Neural progenitor cell (in vitro differentiated cells): ENCODE data around the gene PGP. TPM values are rescaled to one million over a fixed set of nuclear protein-coding genes. Genes with fewer than 3 reads are reported as not detected.

Experiments used
- DNase-seq: peaks from one replicate; pipeline ENCODE4 v3.0.0-alpha.2; 2016; ENCODE audit warnings: low spot score
- H2AFZ ChIP-seq: fragments of 200-600 bp; sonication (generic); replicated peaks from 2 replicates; pipeline ENCODE4 v1.6.1; 2016; ENCODE audit warnings: antibody characterized with exemption
- H3F3A ChIP-seq: fragments of 200-600 bp; sonication (generic); 2 replicates; pipeline ENCODE4 v1.6.1; 2016; ENCODE audit warnings: antibody characterized with exemption, low read depth
- H3K27ac ChIP-seq: fragments of 200-600 bp; sonication (generic); 2 replicates; pipeline ENCODE4 v1.5.1; 2016; ENCODE audit warnings: mild to moderate bottlenecking
- H3K27me3 ChIP-seq: fragments of 200-600 bp; sonication (generic); 2 replicates; pipeline ENCODE4 v1.6.1; 2016; ENCODE audit warnings: mild to moderate bottlenecking, moderate library complexity
- H3K36me3 ChIP-seq: fragments of 200-600 bp; sonication (generic); 2 replicates; pipeline ENCODE4 v1.5.1; 2016
- H3K4me1 ChIP-seq: fragments of 200-600 bp; sonication (generic); 2 replicates; pipeline ENCODE4 v1.6.1; 2016; ENCODE audit warnings: mixed run types
- H3K4me2 ChIP-seq: fragments of 200-600 bp; sonication (generic); 2 replicates; pipeline ENCODE4 v1.6.1; 2016
- H3K4me3 ChIP-seq: fragments of 200-600 bp; sonication (generic); 2 replicates; pipeline ENCODE4 v1.5.1; 2016
- H3K79me2 ChIP-seq: fragments of 200-600 bp; sonication (generic); 2 replicates; pipeline ENCODE4 v1.6.1; 2016; ENCODE audit warnings: low read depth
- H3K9ac ChIP-seq: fragments of 200-600 bp; sonication (generic); 2 replicates; pipeline ENCODE4 v1.6.1; 2016
- H3K9me3 ChIP-seq: fragments of 200-600 bp; sonication (generic); 2 replicates; pipeline ENCODE4 v1.5.1; 2016; ENCODE audit warnings: low read depth
- H4K20me1 ChIP-seq: fragments of 200-600 bp; sonication (generic); 2 replicates; pipeline ENCODE4 v1.6.1; 2016; ENCODE audit warnings: low read depth
- H3K27ac Mint-ChIP-seq: 3 replicates; pipeline ENCODE4 v1.8.0; 2021; ENCODE audit warnings: mixed read lengths
- H3K27me3 Mint-ChIP-seq: 2 replicates; pipeline ENCODE4 v1.8.0; 2022; ENCODE audit warnings: low read depth, mild to moderate bottlenecking, inconsistent platforms, moderate library complexity, mixed read lengths; ENCODE audit not compliant: insufficient read depth
- H3K36me3 Mint-ChIP-seq: 3 replicates; pipeline ENCODE4 v1.8.0; 2021; ENCODE audit warnings: mixed read lengths
- H3K4me1 Mint-ChIP-seq: 3 replicates; pipeline ENCODE4 v1.8.0; 2021; ENCODE audit warnings: mixed read lengths
- H3K4me3 Mint-ChIP-seq: 3 replicates; pipeline ENCODE4 v1.8.0; 2021; ENCODE audit warnings: mild to moderate bottlenecking, moderate library complexity, mixed read lengths
- H3K9me3 Mint-ChIP-seq: 3 replicates; pipeline ENCODE4 v1.8.0; 2020; ENCODE audit warnings: mixed read lengths
- EZH2 ChIP-seq: fragments of 200-600 bp; sonication (generic); IDR thresholded peaks from 2 replicates; pipeline ENCODE4 v1.6.1; 2017; ENCODE audit warnings: antibody characterized with exemption, mild to moderate bottlenecking, moderate library complexity
- EZH2phosphoT487 ChIP-seq: fragments of 200-600 bp; sonication (generic); IDR thresholded peaks from 2 replicates; pipeline ENCODE4 v1.6.1; 2017; ENCODE audit warnings: antibody characterized with exemption
- total RNA-seq: library from RNA; depleted of rRNA; stranded (reverse); fragments of >200 nt; gene quantifications from 2 replicates; pipeline ENCODE4 v1.2.3, GENCODE V29; 2015; ENCODE audit warnings: low replicate concordance
- TF ChIP-seq, protein P1 (sequence below): fragments of 200-600 bp; sonication (generic); IDR thresholded peaks from 2 replicates; pipeline ENCODE4 v1.5.1; 2017; ENCODE audit warnings: antibody characterized with exemption, mild to moderate bottlenecking

The PGP gene
- total RNA-seq, 1 donor from 2014 or later: 13.3 TPM

DNA sequence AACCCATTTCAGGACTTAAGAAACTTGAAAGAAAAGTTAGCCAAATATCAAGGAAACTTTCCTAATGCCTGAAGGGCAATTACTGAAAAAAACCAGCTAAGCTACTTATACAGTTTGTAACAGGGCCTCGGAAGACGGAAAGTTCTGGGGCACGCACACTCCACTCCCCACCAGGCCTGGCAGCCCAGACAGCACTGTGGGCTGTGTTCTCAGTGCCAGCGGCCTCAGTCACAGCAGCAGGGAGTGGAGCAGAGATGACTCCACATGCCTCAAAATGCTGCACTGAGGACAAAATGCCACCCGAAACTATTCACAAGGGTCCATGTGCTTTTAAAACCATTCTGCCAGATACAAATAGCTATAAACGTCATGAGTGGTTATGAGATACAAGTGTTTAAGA is 43.1 kb upstream of the PGP start:
- Mint-ChIP-seq H3K27ac (no peak overlapping the region), H3K27me3 (peaks cover 8% of the 10 kb centered on the region), H3K36me3 (peaks cover 47% of the 10 kb centered on the region), H3K4me1 (no peaks in the 10 kb centered on the region), H3K4me3 (no peak overlapping the region), H3K9me3 (no peaks in the 10 kb centered on the region)
- Histone ChIP-seq H3K27me3 (no peaks in the 10 kb centered on the region), H3K4me1 (no peaks in the 10 kb centered on the region), H3K36me3 (peaks cover 23% of the 10 kb centered on the region), H3K27ac (no peak overlapping the region), H3K4me2 (no peak overlapping the region), H3K9me3 (no peaks in the 10 kb centered on the region), H4K20me1 (peaks cover 67% of the 10 kb centered on the region), H3K9ac (no peak overlapping the region), H3K79me2 (peaks cover 64% of the 10 kb centered on the region), H3F3A (peaks cover 47% of the 10 kb centered on the region), H3K4me3 (no peak overlapping the region), H2AFZ (no peak overlapping the region)
- DNase-seq: no peak
- TF ChIP-seq EZH2phosphoT487 (no peak), EZH2 (no peak)
- TF ChIP-seq, protein P1, sequence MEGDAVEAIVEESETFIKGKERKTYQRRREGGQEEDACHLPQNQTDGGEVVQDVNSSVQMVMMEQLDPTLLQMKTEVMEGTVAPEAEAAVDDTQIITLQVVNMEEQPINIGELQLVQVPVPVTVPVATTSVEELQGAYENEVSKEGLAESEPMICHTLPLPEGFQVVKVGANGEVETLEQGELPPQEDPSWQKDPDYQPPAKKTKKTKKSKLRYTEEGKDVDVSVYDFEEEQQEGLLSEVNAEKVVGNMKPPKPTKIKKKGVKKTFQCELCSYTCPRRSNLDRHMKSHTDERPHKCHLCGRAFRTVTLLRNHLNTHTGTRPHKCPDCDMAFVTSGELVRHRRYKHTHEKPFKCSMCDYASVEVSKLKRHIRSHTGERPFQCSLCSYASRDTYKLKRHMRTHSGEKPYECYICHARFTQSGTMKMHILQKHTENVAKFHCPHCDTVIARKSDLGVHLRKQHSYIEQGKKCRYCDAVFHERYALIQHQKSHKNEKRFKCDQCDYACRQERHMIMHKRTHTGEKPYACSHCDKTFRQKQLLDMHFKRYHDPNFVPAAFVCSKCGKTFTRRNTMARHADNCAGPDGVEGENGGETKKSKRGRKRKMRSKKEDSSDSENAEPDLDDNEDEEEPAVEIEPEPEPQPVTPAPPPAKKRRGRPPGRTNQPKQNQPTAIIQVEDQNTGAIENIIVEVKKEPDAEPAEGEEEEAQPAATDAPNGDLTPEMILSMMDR: no peak

- no peaks in the 10 kb centered on the region for H3K9me3 Mint-ChIP-seq
- Histone ChIP-seq H3K9me3 (no peaks in the 10 kb centered on the region), H3K27me3 (no peaks in the 10 kb centered on the region), H2AFZ (no peak overlapping the region), H4K20me1 (peaks cover 67% of the 10 kb centered on the region), H3K27ac (no peak overlapping the region), H3K36me3 (peaks cover 22% of the 10 kb centered on the region), H3K4me1 (peaks cover 3% of the 10 kb centered on the region), H3K4me3 (no peak overlapping the region), H3F3A (peaks cover 55% of the 10 kb centered on the region), H3K9ac (no peak overlapping the region), H3K4me2 (no peak overlapping the region), H3K79me2 (peaks cover 53% of the 10 kb centered on the region)
- peaks cover 4% of the 10 kb centered on the region for H3K4me1 Mint-ChIP-seq
- peaks cover 8% of the 10 kb centered on the region for H3K27me3 Mint-ChIP-seq
- DNase-seq: no peak
- peaks cover 39% of the 10 kb centered on the region for H3K36me3 Mint-ChIP-seq
- no peak overlapping the region for H3K27ac Mint-ChIP-seq
- TF ChIP-seq EZH2: no peak
- TF ChIP-seq, protein P1: no peak
- no peak for TF ChIP-seq EZH2phosphoT487
- H3K4me3 Mint-ChIP-seq: peak overlapping the region; percentile 33
Observed at GRCh38 chr16:2256531-2257140, 42.0 kb upstream of the PGP start.

DNA sequence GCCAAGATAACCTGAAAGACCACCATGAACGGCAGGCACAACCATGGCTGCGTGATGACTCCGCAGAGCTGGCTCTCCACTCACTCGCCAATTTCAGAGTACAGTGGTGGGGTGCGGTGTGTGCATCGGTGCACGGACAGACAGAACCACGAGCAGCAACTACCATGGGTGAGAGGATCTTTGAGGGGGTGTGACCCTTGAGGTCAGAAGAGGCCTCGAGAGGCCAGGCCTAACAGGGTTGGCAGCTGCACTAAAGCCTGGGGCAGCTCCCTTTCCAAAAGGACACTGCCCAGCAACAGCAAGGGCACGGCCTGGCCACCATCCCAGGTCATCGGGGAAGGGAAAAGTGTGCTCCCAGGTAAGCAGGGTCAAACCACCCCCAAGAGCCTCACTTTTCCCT is 38.7 kb upstream of the PGP start:
- H3K27me3 ChIP-seq: no peaks in the 10 kb centered on the region
- peaks cover 9% of the 10 kb centered on the region for H3K4me1 ChIP-seq
- H3K27me3 Mint-ChIP-seq: peaks cover 9% of the 10 kb centered on the region
- H3K9ac ChIP-seq: no peak overlapping the region
- peak overlapping the region; percentile 59 for H3K4me3 Mint-ChIP-seq
- H3K9me3 ChIP-seq: no peaks in the 10 kb centered on the region
- DNase-seq: no peak
- H3K9me3 Mint-ChIP-seq: no peaks in the 10 kb centered on the region
- no peak overlapping the region for H2AFZ ChIP-seq
- H3K36me3 Mint-ChIP-seq: peaks cover 27% of the 10 kb centered on the region
- H3K27ac Mint-ChIP-seq: no peak overlapping the region
- H3K79me2 ChIP-seq: peaks cover 49% of the 10 kb centered on the region
- peaks cover 48% of the 10 kb centered on the region for H4K20me1 ChIP-seq
- peaks cover 49% of the 10 kb centered on the region for H3F3A ChIP-seq
- H3K27ac ChIP-seq: no peak overlapping the region
- peaks cover 3% of the 10 kb centered on the region for H3K36me3 ChIP-seq
- H3K4me3 ChIP-seq: no peak overlapping the region
- H3K4me1 Mint-ChIP-seq: peaks cover 9% of the 10 kb centered on the region
- TF ChIP-seq, protein P1: no peak
- no peak for TF ChIP-seq EZH2phosphoT487
- no peak overlapping the region for H3K4me2 ChIP-seq
